KG1 (cell line): Measurements from ENCODE around the gene SDK1.

Experiments
- DNase-seq: peaks from one replicate; lab custom pipeline; 2025; lab: John Stamatoyannopoulos, UW

The SDK1 gene

DNA sequence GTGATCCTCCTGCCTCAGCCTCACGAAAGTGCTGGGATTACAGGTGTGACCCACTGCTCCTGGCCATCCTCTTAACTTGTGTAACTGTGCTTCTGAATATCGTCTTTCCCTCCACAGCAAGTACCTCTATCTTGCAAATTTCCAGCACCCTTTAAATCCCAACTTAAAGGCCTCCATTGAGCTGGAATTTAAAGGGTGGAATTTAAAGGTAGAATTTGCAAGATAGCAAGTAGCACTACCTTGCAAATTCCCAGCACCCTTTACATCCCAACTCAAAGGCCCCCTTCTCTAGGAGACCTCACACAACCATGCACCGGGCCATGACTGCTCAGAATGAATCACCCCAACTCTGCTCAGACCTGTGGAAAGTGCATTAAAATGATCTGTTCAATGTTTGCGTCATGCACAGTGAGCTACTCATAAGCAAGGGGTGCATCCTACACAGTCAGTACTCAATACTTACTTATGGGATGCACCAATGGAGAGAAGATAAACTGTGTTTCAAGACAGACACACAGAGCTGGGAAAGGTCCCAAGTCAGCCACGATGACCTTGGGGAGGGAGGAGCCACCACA, 17.8 kb upstream of the SDK1 start:
- no peak for DNase-seq

GRCh38 chr7:3285652-3286051, 15.4 kb upstream of the SDK1 start:
- no peak for DNase-seq

DNA sequence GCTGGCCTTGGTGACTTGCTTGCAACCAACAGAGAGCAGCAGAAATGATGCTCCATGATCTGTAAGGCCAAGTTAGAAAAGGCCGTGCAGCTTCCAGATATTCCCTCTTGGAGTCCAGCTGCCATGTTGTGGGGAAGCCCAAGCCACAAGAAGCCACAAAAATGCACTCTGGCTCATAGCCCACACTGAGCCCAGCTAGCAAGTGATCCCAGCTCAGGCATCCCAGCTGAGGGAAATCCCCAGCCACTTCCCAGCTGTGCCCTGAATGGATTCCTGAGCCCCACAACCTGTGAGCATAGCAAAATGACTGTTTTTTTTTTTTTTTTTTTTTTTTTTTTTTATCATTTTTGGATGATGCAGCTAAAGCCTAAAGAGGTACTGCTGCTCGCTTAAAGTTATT, 11.1 kb upstream of the SDK1 start:
- DNase-seq = no peak

- DNase-seq = no peak
These were observed 8.4 kb upstream of the SDK1 start for GRCh38 chr7:3292694-3293093.

DNA sequence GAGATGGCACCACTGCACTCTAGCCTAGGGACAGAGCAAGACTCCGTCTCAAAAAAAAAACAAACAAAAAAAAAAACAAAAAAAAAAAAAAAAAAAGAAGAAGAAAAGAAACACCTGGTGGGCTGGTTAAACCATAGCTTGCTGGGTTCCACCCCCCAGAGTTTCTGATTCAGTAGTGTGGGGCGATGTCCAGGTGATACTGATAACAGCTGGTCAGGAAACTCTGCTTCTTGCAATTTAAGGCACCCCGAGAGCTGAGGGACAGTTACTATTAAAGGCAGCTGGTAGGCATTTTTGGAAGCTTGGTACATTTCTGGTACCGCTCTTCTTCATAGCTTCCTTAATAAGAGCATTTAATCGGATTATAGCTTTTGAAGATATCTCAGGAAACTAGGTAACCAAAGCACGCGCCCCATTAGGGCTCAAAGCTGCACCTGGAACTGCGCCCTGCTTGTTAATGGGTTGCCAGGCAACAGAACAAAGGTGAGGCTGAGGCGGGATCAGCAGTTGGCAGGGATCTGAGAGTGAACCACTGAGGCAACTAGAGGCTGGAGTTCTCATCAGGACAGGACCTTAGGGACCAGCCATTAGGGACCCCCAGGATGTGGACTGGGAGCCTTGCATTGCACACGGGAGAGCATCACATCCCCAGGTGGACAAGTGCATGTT, 6.5 kb upstream of the SDK1 start:
- no peak for DNase-seq

DNA sequence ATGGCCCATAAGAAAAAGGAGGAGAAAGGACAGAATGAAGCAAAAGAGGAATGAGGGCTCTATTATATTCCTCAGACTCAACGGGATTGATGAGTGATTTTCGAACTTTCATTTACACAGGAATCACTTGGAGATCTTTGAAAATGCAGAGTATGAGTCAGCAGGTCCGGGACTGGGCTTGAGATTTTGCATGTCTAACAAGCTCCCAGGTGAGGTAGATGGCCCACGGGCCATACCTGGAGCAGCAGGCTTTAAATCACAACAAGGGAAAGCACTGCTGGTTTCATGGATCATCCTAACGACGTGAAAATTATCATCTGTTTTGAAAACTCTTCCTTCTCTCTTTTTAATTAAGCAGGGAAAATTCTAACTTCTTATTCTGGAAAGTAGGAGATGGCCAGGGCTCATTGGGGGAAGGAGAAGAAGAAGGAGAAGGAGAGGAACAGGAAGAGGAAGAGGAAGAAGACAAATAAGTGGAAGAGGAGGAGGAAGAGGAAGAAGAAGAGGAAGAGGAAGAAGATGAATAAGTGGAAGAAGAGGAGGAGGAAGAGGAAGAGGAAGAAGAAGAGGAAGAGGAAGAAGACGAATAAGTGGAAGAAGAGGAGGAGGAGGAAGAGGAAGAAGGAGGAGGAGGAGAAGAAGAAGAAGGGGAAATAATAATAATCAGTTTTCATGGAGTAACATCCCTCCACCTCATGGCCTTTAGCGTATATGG, 3.8 kb upstream of the SDK1 start:
- no peak for DNase-seq

- no peak for DNase-seq
These were observed 816 bp upstream of the SDK1 start for GRCh38 chr7:3300221-3300650.

DNA sequence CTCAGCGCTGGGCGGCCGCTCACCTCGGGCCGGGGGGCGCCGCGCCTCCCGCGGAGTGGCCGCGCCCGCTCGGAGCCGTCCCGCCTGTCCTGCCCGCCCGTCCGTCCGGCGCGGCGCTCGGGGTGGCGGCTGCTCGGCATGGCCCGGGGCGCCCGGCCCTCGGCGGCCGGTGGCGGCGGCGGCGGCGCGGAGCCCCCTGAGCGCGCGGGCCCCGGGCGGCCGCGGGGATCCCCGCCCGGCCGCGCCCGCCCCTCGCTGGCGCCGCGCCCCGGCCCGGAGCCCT, 338 bp downstream of the SDK1 start:
- no peak for DNase-seq

DNA sequence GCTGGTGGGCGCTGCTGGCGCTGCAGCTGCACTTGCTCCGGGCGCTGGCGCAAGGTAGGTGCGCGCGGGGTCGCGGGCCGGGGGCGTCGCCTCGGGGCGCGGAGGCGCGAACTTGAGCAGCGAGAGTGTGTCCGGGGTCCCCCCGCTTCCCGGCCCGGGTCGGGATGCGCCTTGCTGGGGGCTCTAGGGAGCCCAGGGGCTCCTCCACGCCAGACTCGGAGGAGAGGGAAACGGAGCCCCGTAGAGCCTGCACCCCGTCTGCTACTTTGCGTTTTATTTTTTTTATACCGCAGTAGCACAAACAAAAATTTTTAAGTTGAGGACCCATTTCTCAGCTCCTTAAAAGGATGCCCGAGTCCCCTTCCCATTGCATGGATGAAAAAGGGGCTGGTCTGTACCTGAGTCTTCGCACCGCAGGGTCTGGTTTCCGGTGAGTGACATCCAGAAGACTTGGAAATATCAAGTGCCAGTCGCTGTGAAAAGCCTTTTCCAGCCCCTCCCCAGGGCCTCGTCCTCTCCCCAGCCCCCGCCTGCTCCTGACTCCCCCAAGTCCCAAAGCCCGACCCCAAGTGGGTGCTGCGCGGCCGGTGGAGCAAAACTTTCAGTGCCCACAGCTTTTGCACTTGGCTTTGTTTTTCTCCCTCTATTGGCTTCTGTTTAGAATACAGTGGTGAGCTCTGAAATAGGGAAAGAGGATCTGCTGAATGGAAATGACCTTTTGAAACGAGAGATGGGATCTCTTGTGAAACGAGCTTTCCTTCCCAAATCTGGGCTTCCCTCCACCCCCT, 973 bp downstream of the SDK1 start:
- DNase-seq = no peak

GRCh38 chr7:3302681-3303320, 1.7 kb downstream of the SDK1 start:
- no peak for DNase-seq

- no peak for DNase-seq
These were observed 3.1 kb downstream of the SDK1 start for GRCh38 chr7:3304131-3304530.

DNA sequence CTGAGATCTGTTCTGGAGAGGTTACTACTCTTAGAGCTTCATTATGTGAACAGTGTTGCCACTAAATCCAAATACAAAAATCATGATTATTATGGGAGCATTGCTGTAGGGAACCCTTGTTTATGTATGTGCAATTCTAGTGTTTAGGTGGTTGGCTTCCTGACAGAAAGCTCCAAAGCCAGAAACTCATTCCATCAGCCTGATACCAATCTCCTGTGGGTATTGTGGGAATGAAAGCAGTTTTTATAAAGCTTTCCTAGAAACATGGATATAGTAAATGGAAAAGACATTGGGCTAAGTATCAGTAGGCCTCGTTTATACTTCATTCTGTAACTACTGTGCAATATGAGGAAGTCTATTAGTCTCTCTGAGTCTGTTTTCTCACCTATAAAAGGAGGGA, 6.4 kb downstream of the SDK1 start:
- no peak for DNase-seq

GRCh38 chr7:3309140-3309539, 8.1 kb downstream of the SDK1 start:
- DNase-seq = no peak

GRCh38 chr7:3309956-3310355, 8.9 kb downstream of the SDK1 start:
- no peak for DNase-seq

- no peak for DNase-seq
These were observed 9.8 kb downstream of the SDK1 start for GRCh38 chr7:3310884-3311283.

DNA sequence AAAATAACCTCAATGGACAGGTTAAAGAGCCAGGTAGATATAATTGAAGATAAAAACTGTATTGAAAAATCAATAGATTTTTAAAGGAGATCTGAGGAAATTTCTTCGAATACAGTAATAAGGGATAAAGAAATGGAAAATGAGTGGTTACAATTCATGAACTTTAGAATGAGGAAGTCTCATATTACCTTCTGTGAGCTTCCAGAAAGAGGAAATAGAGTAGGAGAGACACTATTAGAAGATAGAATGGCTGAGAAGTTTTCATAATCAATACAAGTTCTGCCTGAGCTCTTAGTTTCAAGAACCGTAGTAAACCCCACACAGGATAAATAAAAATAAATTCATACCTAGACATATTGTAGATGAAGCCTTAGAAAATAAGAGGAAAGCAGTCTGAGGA, 11.5 kb downstream of the SDK1 start:
- no peak for DNase-seq

DNA sequence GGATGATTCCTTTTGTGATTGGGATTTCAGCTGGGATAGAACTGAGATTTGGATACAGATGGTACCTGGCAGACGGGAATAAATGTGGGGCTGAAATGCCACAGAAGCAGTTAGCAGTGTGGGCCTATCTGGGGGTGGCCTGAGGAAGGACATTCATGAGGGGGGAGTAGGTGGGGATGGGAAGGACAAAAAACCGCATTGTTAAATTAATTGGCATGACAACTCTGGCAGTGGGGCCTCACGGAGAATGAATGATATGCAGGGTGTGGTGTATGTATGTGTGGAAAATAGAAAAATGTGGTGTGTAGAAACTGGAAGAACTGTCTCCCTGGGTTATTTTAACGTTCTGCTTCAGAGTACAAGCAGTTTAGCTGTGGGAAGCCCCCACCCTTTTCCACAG, 17.8 kb downstream of the SDK1 start:
- DNase-seq = no peak

DNA sequence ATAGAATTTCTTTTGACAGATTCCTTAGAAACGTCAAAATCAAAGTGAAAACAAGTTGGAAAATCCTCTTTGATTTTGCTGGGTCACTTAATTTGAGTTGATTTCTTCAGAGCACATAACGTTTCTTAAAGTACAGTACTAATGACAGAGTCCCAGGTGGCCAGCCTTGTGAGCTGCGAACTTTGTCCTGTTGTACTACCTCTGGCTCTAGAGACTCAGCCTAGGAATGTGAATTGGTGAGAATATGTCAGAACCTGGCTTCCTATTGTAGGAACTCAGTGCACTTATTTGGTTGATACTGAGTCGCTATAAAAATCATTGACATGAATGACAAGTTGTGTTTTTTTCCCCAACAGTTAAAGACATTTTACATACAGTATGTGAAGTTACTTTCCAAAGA, 20.2 kb downstream of the SDK1 start:
- DNase-seq = no peak

- no peak for DNase-seq
These were observed 20.7 kb downstream of the SDK1 start for GRCh38 chr7:3321745-3322144.

- no peak for DNase-seq
These were observed 25.2 kb downstream of the SDK1 start for GRCh38 chr7:3326246-3326645.

DNA sequence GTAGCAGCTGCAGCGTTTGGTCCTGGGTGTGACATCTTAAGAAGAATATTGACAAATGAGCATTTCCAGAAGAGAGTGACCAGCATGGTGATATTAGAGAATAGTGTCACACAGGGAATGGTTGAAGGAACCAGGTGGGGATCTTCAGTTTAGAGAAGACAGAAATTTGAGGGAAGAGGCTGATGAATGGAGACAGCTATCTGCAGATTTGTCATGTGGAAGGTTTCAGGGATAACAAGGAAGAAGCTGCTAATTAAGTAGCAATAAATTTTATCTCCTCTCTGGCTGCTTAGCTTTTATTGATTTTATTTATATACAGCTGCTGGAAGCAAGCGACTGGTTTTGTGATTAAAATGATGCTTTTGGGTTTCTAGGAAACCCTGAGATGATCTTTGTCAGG, 26.0 kb downstream of the SDK1 start:
- DNase-seq = no peak

- DNase-seq = no peak
These were observed 26.6 kb downstream of the SDK1 start for GRCh38 chr7:3327655-3328054.

DNA sequence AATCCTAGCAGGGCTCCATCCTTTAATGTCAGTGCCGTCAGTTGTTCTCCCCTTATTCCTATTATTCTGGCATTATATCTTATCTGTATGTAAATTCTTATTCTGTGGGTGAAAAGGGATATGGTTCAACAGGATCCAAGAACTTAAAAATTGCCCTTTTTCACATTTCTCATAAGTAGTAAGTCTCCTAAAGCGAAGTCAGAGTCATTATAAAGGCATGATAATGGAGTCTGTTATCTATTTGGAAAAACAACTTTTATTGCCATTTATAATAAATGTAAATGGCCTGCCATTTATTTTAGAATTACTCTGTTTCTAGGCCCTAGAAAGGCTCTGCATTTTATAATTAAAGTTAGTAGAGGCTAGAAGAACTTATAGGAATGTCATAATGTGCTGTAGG, 31.3 kb downstream of the SDK1 start:
- DNase-seq = no peak
